Progenitor cell of endocrine pancreas (in vitro differentiated cells): ENCODE results near the gene AAMDC. TPM values are rescaled to one million over a fixed set of nuclear protein-coding genes. Genes with fewer than 3 reads are reported as not detected.

ENCODE experiments used
- DNase-seq: peaks from one replicate; pipeline ENCODE4 v3.0.0; 2021; ENCODE audit warnings: low spot score; ENCODE audit not compliant: unreplicated experiment
- H3K27ac Mint-ChIP-seq: 2 replicates; pipeline ENCODE4 v1.8.0; 2021; ENCODE audit warnings: mild to moderate bottlenecking, moderate library complexity, mixed read lengths
- H3K27me3 Mint-ChIP-seq: 2 replicates; pipeline ENCODE4 v1.8.0; 2021; ENCODE audit warnings: mixed read lengths
- H3K36me3 Mint-ChIP-seq: 2 replicates; pipeline ENCODE4 v1.8.0; 2022; ENCODE audit warnings: mixed read lengths; ENCODE audit not compliant: insufficient read depth
- H3K4me1 Mint-ChIP-seq: 2 replicates; pipeline ENCODE4 v1.8.0; 2021; ENCODE audit warnings: low read depth, mixed read lengths
- H3K4me3 Mint-ChIP-seq: 2 replicates; pipeline ENCODE4 v1.8.0; 2021; ENCODE audit warnings: low read depth, mild to moderate bottlenecking, moderate library complexity, mixed read lengths
- H3K9me3 Mint-ChIP-seq: 2 replicates; pipeline ENCODE4 v1.8.0; 2021; ENCODE audit warnings: low read depth, mixed read lengths
- total RNA-seq: library from RNA; stranded (reverse); gene quantifications from 2 replicates; pipeline ENCODE4 v1.2.1, GENCODE V29; 2021
- TF ChIP-seq, protein P1 (sequence below): fragments of 200-600 bp; sonication (generic); IDR thresholded peaks from one replicate; pipeline ENCODE4 v1.5.0; 2021; ENCODE audit warnings: antibody characterized with exemption, mild to moderate bottlenecking; ENCODE audit not compliant: unreplicated experiment

The AAMDC gene
- total RNA-seq, 1 donor from 2014 or later: 20.4 TPM

DNA sequence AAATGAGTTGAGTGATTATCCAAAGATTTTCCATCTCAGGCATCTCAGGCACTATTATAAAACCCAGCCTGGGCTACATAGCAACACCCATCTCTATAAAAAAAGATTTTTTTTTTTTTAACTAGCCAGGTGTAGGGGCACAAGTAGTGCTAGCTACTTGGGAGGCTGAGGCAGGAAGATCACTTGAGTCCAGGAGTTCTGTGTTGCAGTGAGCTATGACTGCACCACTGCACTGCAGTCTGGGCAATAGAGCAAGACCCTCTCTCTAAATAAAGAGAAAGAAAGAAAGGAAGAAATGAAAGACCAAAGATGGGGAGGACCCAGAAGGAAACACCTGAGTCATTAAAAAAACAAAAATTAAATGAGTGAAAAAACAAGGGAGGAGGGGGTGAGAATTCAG is 14.5 kb upstream of the AAMDC start:
- Mint-ChIP-seq H3K4me1 (peaks cover 9% of the 10 kb centered on the region), H3K27me3 (no peaks in the 10 kb centered on the region), H3K36me3 (peaks cover 6% of the 10 kb centered on the region), H3K4me3 (no peak overlapping the region), H3K9me3 (no peaks in the 10 kb centered on the region), H3K27ac (peak overlapping the region; percentile 66)
- TF ChIP-seq, protein P1, sequence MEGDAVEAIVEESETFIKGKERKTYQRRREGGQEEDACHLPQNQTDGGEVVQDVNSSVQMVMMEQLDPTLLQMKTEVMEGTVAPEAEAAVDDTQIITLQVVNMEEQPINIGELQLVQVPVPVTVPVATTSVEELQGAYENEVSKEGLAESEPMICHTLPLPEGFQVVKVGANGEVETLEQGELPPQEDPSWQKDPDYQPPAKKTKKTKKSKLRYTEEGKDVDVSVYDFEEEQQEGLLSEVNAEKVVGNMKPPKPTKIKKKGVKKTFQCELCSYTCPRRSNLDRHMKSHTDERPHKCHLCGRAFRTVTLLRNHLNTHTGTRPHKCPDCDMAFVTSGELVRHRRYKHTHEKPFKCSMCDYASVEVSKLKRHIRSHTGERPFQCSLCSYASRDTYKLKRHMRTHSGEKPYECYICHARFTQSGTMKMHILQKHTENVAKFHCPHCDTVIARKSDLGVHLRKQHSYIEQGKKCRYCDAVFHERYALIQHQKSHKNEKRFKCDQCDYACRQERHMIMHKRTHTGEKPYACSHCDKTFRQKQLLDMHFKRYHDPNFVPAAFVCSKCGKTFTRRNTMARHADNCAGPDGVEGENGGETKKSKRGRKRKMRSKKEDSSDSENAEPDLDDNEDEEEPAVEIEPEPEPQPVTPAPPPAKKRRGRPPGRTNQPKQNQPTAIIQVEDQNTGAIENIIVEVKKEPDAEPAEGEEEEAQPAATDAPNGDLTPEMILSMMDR: no peak
- DNase-seq: no peak

DNA sequence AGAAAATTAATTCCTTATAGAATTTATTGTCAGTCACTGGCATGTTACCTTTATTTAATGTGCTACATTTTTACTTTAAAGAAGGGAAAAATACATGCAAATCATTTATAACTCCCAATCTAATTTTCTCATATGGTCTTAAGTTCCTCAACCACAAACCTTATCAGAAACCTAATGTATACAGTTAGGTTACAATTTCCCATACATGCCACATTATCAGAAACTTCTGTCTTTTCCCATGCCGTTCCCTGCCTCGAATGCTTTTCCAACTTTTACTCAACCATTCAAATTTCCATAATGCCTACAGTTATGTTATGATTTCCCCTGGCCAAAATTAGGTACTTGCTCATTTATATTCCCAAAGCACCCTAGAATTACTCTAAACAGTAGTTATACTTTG is 14.0 kb upstream of the AAMDC start:
- H3K4me3 Mint-ChIP-seq: no peak overlapping the region
- H3K4me1 Mint-ChIP-seq: peaks cover 9% of the 10 kb centered on the region
- no peaks in the 10 kb centered on the region for H3K9me3 Mint-ChIP-seq
- H3K27ac Mint-ChIP-seq: no peak overlapping the region
- DNase-seq: no peak
- peaks cover 7% of the 10 kb centered on the region for H3K36me3 Mint-ChIP-seq
- TF ChIP-seq, protein P1: no peak
- H3K27me3 Mint-ChIP-seq: no peaks in the 10 kb centered on the region

DNA sequence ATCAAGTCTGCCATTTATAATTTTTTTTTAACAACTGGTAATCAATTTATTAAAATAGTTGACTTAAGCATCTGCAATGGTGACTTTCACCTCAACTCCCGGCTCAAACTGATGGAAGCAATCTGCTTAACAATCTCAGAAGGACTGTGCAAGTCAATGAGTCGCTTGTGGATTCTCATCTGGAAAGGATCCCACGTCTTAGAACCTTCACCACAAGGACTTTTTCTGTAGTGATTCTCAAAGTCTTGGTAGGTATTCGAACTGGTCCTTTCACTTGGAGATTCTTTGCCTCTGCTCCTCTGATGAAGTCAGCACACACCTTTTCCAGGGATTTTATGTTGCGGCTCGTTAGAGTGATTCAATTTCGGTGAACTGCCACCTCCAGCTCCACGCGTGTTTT is 7.7 kb upstream of the AAMDC start:
- TF ChIP-seq, protein P1: no peak
- no peak for DNase-seq
- no peak overlapping the region for H3K4me3 Mint-ChIP-seq
- peaks cover 16% of the 10 kb centered on the region for H3K36me3 Mint-ChIP-seq
- peaks cover 6% of the 10 kb centered on the region for H3K9me3 Mint-ChIP-seq
- peak overlapping the region; percentile 59 for H3K27ac Mint-ChIP-seq
- H3K4me1 Mint-ChIP-seq: peaks cover 5% of the 10 kb centered on the region
- no peaks in the 10 kb centered on the region for H3K27me3 Mint-ChIP-seq

DNA sequence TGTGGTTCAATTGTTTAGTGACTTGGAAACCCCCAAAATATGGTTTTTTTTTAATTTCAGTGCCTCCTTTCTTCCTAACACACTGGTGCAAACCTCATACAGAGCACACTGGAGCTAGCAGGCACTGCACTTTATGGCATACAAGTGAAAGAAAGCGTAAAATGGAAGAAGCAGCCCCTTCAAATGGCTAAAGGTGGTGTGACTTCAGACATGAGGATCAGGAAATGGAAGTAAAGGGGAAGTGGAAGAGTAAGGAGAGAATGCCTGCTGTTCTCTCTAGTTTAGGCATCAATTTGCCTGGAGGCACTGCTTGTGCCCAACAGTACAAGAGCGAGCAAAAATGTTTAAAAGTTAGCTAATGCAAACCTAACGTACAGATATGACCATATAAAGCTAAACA is 6.1 kb upstream of the AAMDC start:
- Mint-ChIP-seq H3K4me3 (no peak overlapping the region), H3K4me1 (peaks cover 2% of the 10 kb centered on the region), H3K9me3 (peaks cover 6% of the 10 kb centered on the region), H3K27ac (peak overlapping the region; percentile 49), H3K27me3 (no peaks in the 10 kb centered on the region), H3K36me3 (peaks cover 16% of the 10 kb centered on the region)
- no peak for DNase-seq
- TF ChIP-seq, protein P1: no peak

DNA sequence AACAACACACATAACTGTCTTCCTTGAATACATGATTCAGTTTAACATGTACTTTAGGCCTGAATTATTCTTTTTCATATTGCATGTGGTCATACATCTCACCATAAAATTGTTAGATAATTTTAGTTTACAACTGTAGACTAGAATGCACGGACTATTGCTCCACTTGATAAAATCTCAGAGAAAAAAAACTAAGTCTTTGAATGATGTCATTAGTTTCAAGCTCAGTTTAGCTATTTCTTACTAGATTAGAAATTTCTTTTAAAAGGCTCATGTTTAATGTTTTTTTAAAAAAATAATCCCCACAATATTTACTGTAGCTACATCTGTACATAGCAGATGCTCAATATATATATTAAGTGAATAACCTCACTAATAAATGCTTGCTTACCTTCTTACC is 5.5 kb upstream of the AAMDC start:
- no peak for DNase-seq
- no peak overlapping the region for H3K27ac Mint-ChIP-seq
- H3K4me1 Mint-ChIP-seq: peaks cover 2% of the 10 kb centered on the region
- H3K9me3 Mint-ChIP-seq: peaks cover 6% of the 10 kb centered on the region
- H3K27me3 Mint-ChIP-seq: no peaks in the 10 kb centered on the region
- TF ChIP-seq, protein P1: no peak
- peaks cover 14% of the 10 kb centered on the region for H3K36me3 Mint-ChIP-seq
- no peak overlapping the region for H3K4me3 Mint-ChIP-seq
